Right renal pelvis (tissue), 4 donors: ENCODE data around the gene TBC1D25. TPM values are rescaled to one million over a fixed set of nuclear protein-coding genes. Genes with fewer than 3 reads are reported as not detected.

Experiments used
- DNase-seq, 4 donors: peaks; one replicate each; pipeline ENCODE4 v3.0.0-alpha.2; 2013; ENCODE audit warnings: low read depth in 4 of 4, low spot score in 3 of 4, missing footprints in 1 of 4
- polyA plus RNA-seq, 4 donors: library from polyadenylated mRNA; unstranded; fragments of 120-200 nt; gene quantifications; one replicate each; pipeline ENCODE4 v1.2.1, GENCODE V29; 2013; ENCODE audit not compliant: insufficient read length in 4 of 4

Gene TBC1D25
- polyA plus RNA-seq, 4 donors = 9.7 to 10.7 (median 10.3) TPM

- no peak for DNase-seq
Measured at GRCh38 chrX:48598614-48599013, 59.1 kb downstream of the TBC1D25 start.

GRCh38 chrX:48599341-48599740 is 59.8 kb downstream of the TBC1D25 start:
- no peak for DNase-seq

- DNase-seq = no peak
Measured at GRCh38 chrX:48600226-48600625, 60.7 kb downstream of the TBC1D25 start.

- DNase-seq = no peak
Measured at GRCh38 chrX:48601741-48602394, 62.4 kb downstream of the TBC1D25 start.

- DNase-seq = no peak
Measured at GRCh38 chrX:48604701-48605100, 65.2 kb downstream of the TBC1D25 start.

- no peak for DNase-seq
Measured at GRCh38 chrX:48606091-48606490, 66.6 kb downstream of the TBC1D25 start.

GRCh38 chrX:48611703-48612102 is 72.2 kb downstream of the TBC1D25 start:
- no peak for DNase-seq

Other genes with a start within 250 kb of the TBC1D25 start
- gene SSX3, start 183.0 kb upstream of the TBC1D25 start, polyA plus RNA-seq = not detected
- gene SSX4, start 156.2 kb upstream of the TBC1D25 start, polyA plus RNA-seq = not detected
- not detected for gene SSX4B, start 127.8 kb upstream of the TBC1D25 start, polyA plus RNA-seq
- 1 to 10 TPM; 4.6 to 7.2 (median 5.2) TPM for gene SLC38A5, start 69.5 kb upstream of the TBC1D25 start, polyA plus RNA-seq
- 10 to 100 TPM; 35.1 to 39.5 (median 36.3) TPM for gene FTSJ1, start 63.5 kb upstream of the TBC1D25 start, polyA plus RNA-seq
- 1 to 10 TPM; 6.6 to 8.6 (median 8.1) TPM for gene PORCN, start 30.7 kb upstream of the TBC1D25 start, polyA plus RNA-seq
- 10 to 100 TPM; 69.1 to 76.2 (median 71.7) TPM for gene EBP, start 17.9 kb upstream of the TBC1D25 start, polyA plus RNA-seq
- gene RBM3, start 34.8 kb downstream of the TBC1D25 start, polyA plus RNA-seq = 100 to 1,000 TPM; 265 to 315 (median 300) TPM
- gene WDR13, start 57.8 kb downstream of the TBC1D25 start, polyA plus RNA-seq = 100 to 1,000 TPM; 116 to 156 (median 127) TPM
- 1 to 10 TPM; 2.5 to 4.3 (median 3.4) TPM for gene WAS, start 144.1 kb downstream of the TBC1D25 start, polyA plus RNA-seq
- 1 to 10 TPM; 6.0 to 7.8 (median 6.9) TPM for gene SUV39H1, start 157.0 kb downstream of the TBC1D25 start, polyA plus RNA-seq
- 1 to 10 TPM; 1.5 to 2.4 (median 1.7) TPM for gene GLOD5, start 222.0 kb downstream of the TBC1D25 start, polyA plus RNA-seq
- 1 to 10 TPM in 1 of 4 donors, under 1 TPM in 3; 0.53 to 1.0 (median 0.72) TPM for gene GATA1, start 246.9 kb downstream of the TBC1D25 start, polyA plus RNA-seq